Motor neuron (in vitro differentiated cells): ENCODE results near the gene SEMA4B. TPM values are rescaled to one million over a fixed set of nuclear protein-coding genes. Genes with fewer than 3 reads are reported as not detected.

Experiments used
- ATAC-seq, 8 experiments: fragments of 200-7000 bp; cut with Tn5 transposase; replicated peaks in 6 of 8; 2 replicates each; pipeline ENCODE4 v1.8.0; 2021; ENCODE audit warnings: mild to moderate bottlenecking in 8 of 8, moderate library complexity in 8 of 8
- H3K27ac ChIP-seq, 2 donors: fragments of 250-450 bp; sonication (Bioruptor Pico); 2 replicates each; pipeline ENCODE4 v1.9.0; 2021; ENCODE audit warnings: antibody characterized with exemption in 2 of 2, mild to moderate bottlenecking in 2 of 2, moderate library complexity in 1 of 2
- H3K4me1 ChIP-seq, 2 donors: fragments of 250-450 bp; sonication (Bioruptor Pico); replicated peaks in 1 of 2; 2 replicates each; pipeline ENCODE4 v1.6.1; 2021; ENCODE audit warnings: antibody characterized with exemption in 2 of 2, mild to moderate bottlenecking in 2 of 2, moderate library complexity in 1 of 2
- H3K4me3 ChIP-seq, 5 donors: fragments of 250-450 bp; sonication (Bioruptor Pico); 2 replicates each; pipeline ENCODE4 v1.9.0; 2021; ENCODE audit warnings: antibody characterized with exemption in 5 of 5, mild to moderate bottlenecking in 5 of 5, moderate library complexity in 4 of 5
- WGBS, 10 experiments: fragments of 450-650 bp; shearing (Covaris generic); methylation state at CpG; one replicate each; pipeline ENCODE4 v1.0.0; 2022; 5-methylcytosine and 5-hydroxymethylcytosine counted together
- in situ Hi-C, 9 experiments: fragments of 400-800 bp; cut with MboI; loops; one replicate each; pipeline ENCODE4 v1.15.0; 2021; ENCODE audit warnings: low sequenced_read_pairs in 9 of 9, low pct_unique_long_range_greater_than_20kb in 2 of 9; ENCODE audit not compliant: unreplicated experiment in 9 of 9
- total RNA-seq, 8 experiments: library from RNA; unstranded; fragments of 300-600 nt; gene quantifications; 2 replicates each; pipeline versions ENCODE4 v1.2.3 to v1.2.4, GENCODE V29; 2022

Gene SEMA4B
- total RNA-seq, 8 experiments from 2014 or later = 9.7 to 18.3 (median 13.4) TPM

DNA sequence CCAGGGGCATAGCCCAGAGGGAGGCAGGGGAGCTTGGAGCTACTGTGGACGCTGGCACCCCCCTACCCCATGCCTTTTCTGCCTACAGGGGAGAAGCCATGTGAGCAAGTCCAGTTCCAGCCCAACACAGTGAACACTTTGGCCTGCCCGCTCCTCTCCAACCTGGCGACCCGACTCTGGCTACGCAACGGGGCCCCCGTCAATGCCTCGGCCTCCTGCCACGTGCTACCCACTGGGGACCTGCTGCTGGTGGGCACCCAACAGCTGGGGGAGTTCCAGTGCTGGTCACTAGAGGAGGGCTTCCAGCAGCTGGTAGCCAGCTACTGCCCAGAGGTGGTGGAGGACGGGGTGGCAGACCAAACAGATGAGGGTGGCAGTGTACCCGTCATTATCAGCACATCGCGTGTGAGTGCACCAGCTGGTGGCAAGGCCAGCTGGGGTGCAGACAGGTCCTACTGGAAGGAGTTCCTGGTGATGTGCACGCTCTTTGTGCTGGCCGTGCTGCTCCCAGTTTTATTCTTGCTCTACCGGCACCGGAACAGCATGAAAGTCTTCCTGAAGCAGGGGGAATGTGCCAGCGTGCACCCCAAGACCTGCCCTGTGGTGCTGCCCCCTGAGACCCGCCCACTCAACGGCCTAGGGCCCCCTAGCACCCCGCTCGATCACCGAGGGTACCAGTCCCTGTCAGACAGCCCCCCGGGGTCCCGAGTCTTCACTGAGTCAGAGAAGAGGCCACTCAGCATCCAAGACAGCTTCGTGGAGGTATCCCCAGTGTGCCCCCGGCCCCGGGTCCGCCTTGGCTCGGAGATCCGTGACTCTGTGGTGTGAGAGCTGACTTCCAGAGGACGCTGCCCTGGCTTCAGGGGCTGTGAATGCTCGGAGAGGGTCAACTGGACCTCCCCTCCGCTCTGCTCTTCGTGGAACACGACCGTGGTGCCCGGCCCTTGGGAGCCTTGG, 27.0 kb downstream of the SEMA4B start:
- Histone ChIP-seq H3K4me1 (no peaks in the 10 kb centered on the region), H3K27ac (no peak overlapping the region), H3K4me3 (no peak overlapping the region)
- 90 to 100% (median 94%) methylated on average over 1 to 5 of the region's 38 CpGs; no CpG with 5 or more reads in 5 of the 10 experiments for WGBS, 10 experiments
- peak in 4 of 8 experiments; percentile 11 to 19 (median 14) for ATAC-seq
- in situ Hi-C loops = loop anchor here in 1 of 9 experiments (10.0 kb wide), 1 partner anchor 63 kb away; no protein-coding TSS in a partner anchor

- no peak for ATAC-seq
- Histone ChIP-seq H3K4me1 (no peaks in the 10 kb centered on the region), H3K4me3 (no peak overlapping the region), H3K27ac (no peak overlapping the region)
- in situ Hi-C loops = loop anchor here in 1 of 9 experiments (10.0 kb wide), 1 partner anchor 64 kb away; no protein-coding TSS in a partner anchor
- 80 to 100% (median 95%) methylated on average over 1 to 2 of the region's 15 CpGs; no CpG with 5 or more reads in 6 of the 10 experiments for WGBS, 10 experiments
These were observed 27.8 kb downstream of the SEMA4B start for GRCh38 chr15:90228960-90229359.

- no peak for ATAC-seq
- 67 to 100% (median 82%) methylated on average over 1 to 7 of the region's 12 CpGs; no CpG with 5 or more reads in 4 of the 10 experiments for WGBS, 10 experiments
- in situ Hi-C loops = no loop called here
- H3K27ac ChIP-seq = no peak overlapping the region
- peaks cover 3 to 4% of the 10 kb centered on the region in 2 donors for H3K4me1 ChIP-seq
- no peak overlapping the region for H3K4me3 ChIP-seq
These were observed 29.0 kb downstream of the SEMA4B start for GRCh38 chr15:90230071-90230494.

- no peak for ATAC-seq
- WGBS, 10 experiments = 62 to 78% (median 70%) methylated on average over 2 to 3 of the region's 8 CpGs; no CpG with 5 or more reads in 7 of the 10 experiments
- in situ Hi-C loops = no loop called here
- Histone ChIP-seq H3K27ac (no peak overlapping the region), H3K4me1 (peaks cover 3 to 4% of the 10 kb centered on the region in 2 donors), H3K4me3 (no peak overlapping the region)
These were observed 29.5 kb downstream of the SEMA4B start for GRCh38 chr15:90230610-90231009.

GRCh38 chr15:90231028-90232017, 30.2 kb downstream of the SEMA4B start:
- no peak overlapping the region for H3K4me3 ChIP-seq
- ATAC-seq = no peak
- no peak overlapping the region for H3K27ac ChIP-seq
- WGBS, 10 experiments = 72 to 100% (median 79%) methylated on average over 3 to 17 of the region's 27 CpGs; no CpG with 5 or more reads in 2 of the 10 experiments
- in situ Hi-C loops = no loop called here
- H3K4me1 ChIP-seq = peaks cover 3 to 4% of the 10 kb centered on the region in 2 donors

DNA sequence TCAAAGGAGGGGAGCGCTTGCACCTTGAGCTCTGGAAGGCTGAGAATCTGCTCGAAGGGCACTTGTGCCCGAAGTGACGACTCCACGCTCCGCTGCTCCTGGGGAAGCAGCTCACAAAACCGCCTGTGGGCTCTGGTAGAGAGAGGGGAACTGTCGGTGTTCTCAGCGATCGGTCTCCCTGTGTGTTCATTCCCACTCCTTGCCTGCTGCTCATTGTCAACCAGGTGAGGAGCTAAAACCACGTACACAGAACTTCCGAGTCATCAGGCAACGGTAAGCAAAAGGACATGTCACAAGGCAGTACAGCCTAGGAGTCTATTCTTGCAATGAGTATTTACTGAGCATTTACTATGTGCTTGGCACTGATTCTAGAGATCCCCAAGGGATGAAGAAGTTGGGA, 31.1 kb downstream of the SEMA4B start:
- Histone ChIP-seq H3K4me1 (peaks cover 3 to 4% of the 10 kb centered on the region in 2 donors), H3K4me3 (peak overlapping the region in 2 of 5 donors; percentile 56 to 88), H3K27ac (no peak overlapping the region)
- in situ Hi-C loops = no loop called here
- WGBS, 10 experiments = 60 to 100% (median 85%) methylated on average over 2 to 12 of the region's 13 CpGs; no CpG with 5 or more reads in 4 of the 10 experiments
- ATAC-seq = no peak

GRCh38 chr15:90232941-90233386, 31.8 kb downstream of the SEMA4B start:
- ATAC-seq = no peak
- H3K4me1 ChIP-seq = peaks cover 3 to 4% of the 10 kb centered on the region in 2 donors
- H3K4me3 ChIP-seq = peak overlapping the region; percentile 56 to 88 (median 59)
- 0 to 18% (median 7%) methylated on average over 2 to 7 of the region's 9 CpGs; no CpG with 5 or more reads in 3 of the 10 experiments for WGBS, 10 experiments
- in situ Hi-C loops = no loop called here
- peak overlapping the region in 1 of 2 donors; percentile 83 for H3K27ac ChIP-seq

- H3K27ac ChIP-seq = peak within 1 kb of the TSS; percentile 56 to 83
- 0% methylated on average over 1 to 4 of the region's 63 CpGs; no CpG with 5 or more reads in 6 of the 10 experiments for WGBS, 10 experiments
- in situ Hi-C loops = no loop called here
- peaks cover 3 to 4% of the 10 kb centered on the region in 2 donors for H3K4me1 ChIP-seq
- peak; percentile 72 to 95 (median 93) for ATAC-seq
- H3K4me3 ChIP-seq = peak within 1 kb of the TSS; percentile 56 to 88 (median 59)
These were observed 32.4 kb downstream of the SEMA4B start, which contains the start of gene CIB1 for GRCh38 chr15:90233387-90234095. TSS of gene CIB1 (minus strand) at chr15:90233941. CDS start at chr15:90233885, 56 bp downstream.

- ATAC-seq = peak; percentile 39 to 86 (median 79)
- peak within 1 kb of the TSS; percentile 56 to 83 for H3K27ac ChIP-seq
- H3K4me1 ChIP-seq = peaks cover 3 to 4% of the 10 kb centered on the region in 2 donors
- 0 to 47% (median 18%) methylated on average over 2 to 12 of the region's 49 CpGs; no CpG with 5 or more reads in 2 of the 10 experiments for WGBS, 10 experiments
- in situ Hi-C loops = no loop called here
- peak within 1 kb of the TSS; percentile 56 to 88 (median 59) for H3K4me3 ChIP-seq
These were observed 33.2 kb downstream of the SEMA4B start, which contains the start of gene GDPGP1 for GRCh38 chr15:90234096-90234988. TSS of gene GDPGP1 (plus strand) at chr15:90234209. CDS start at chr15:90240909, 6,700 bp downstream.

DNA sequence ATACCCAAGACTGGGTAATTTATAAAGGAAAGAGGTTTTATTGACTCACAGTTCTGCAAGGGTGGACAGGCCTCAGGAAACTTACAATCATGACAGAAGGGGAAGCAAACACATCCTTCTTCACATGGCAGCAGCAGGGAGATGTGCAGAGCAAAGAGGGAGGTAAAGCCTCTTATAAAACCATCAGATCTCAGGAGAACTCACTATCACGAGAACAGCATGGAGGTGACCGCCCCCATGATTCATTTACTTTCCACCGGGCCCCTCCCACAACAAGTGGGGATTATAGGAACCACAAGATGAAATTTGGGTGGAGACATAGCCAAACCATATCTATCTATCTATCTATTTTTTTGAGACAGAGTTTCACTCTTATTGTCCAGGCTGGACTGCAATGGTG, 38.2 kb downstream of the SEMA4B start:
- ATAC-seq = peak in 2 of 8 experiments; percentile 46 to 84
- H3K27ac ChIP-seq = no peak overlapping the region
- H3K4me1 ChIP-seq = peaks cover 3 to 4% of the 10 kb centered on the region in 2 donors
- in situ Hi-C loops = no loop called here
- WGBS, 10 experiments = 72 to 100% methylated on average over 1 to 2 of the region's 3 CpGs; no CpG with 5 or more reads in 8 of the 10 experiments
- H3K4me3 ChIP-seq = no peak overlapping the region

DNA sequence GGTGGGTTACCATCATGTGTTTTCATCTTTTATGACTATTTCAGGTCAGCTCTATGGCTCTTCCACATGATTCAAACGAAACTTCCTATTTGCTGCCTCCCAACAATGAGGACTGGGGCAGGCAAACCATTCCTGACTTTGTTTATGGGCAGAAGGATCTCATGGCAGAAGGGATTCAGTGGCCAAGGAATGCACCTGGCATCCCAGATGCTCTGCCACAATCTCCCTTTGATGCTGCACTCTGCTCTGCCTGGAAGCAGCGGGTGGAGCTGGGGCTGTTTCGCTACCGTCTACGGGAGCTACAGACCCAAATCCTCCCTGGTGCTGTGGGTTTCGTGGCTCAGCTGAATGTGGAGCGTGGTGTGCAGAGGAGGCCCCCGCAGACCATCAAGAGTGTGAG, 39.7 kb downstream of the SEMA4B start:
- Histone ChIP-seq H3K4me1 (no peaks in the 10 kb centered on the region), H3K27ac (no peak overlapping the region), H3K4me3 (no peak overlapping the region)
- ATAC-seq = no peak
- WGBS, 10 experiments = 20 to 100% (median 96%) methylated on average over 1 to 5 of the region's 8 CpGs; no CpG with 5 or more reads in 2 of the 10 experiments
- in situ Hi-C loops = no loop called here
